Cardiac muscle cell (in vitro differentiated cells and primary cell): Measurements from ENCODE around the gene CHDH. TPM values are rescaled to one million over a fixed set of nuclear protein-coding genes. Genes with fewer than 3 reads are reported as not detected.
A peak's percentile ranks its signal among the peaks of the same experiment; 100 is the strongest.

Source experiments
- DNase-seq, 2 donors: peaks; one replicate each; pipeline versions ENCODE4 v3.0.0 to v3.0.0-alpha.2; 2010 to 2017; ENCODE audit warnings: low read depth in 1 of 2, low spot score in 1 of 2
- H3K27ac ChIP-seq: fragments of 200-600 bp; sonication (generic); 2 replicates; pipeline ENCODE4 v1.5.1; 2016
- H3K27me3 ChIP-seq: fragments of 200-600 bp; sonication (generic); 2 replicates; pipeline ENCODE4 v1.6.0; 2016; ENCODE audit warnings: control low read depth
- H3K36me3 ChIP-seq: fragments of 200-600 bp; sonication (generic); 2 replicates; pipeline ENCODE4 v1.5.1; 2016; ENCODE audit warnings: control low read depth
- H3K4me1 ChIP-seq: fragments of 200-600 bp; sonication (generic); 2 replicates; pipeline ENCODE4 v1.8.1; 2017; ENCODE audit warnings: low read depth, mild to moderate bottlenecking, mixed run types
- H3K4me3 ChIP-seq: fragments of 200-600 bp; sonication (generic); 2 replicates; pipeline ENCODE4 v1.5.1; 2016; ENCODE audit warnings: mild to moderate bottlenecking
- H3K9me3 ChIP-seq: fragments of 200-600 bp; sonication (generic); 2 replicates; pipeline ENCODE4 v1.5.1; 2017; ENCODE audit warnings: low read depth, mild to moderate bottlenecking, control low read depth
- CTCF ChIP-seq: IDR thresholded peaks from 2 replicates; pipeline ENCODE4 v1.5.1; 2012; ENCODE audit warnings: low read depth, mild to moderate bottlenecking, low read length
- polyA plus RNA-seq: library from polyadenylated mRNA; unstranded; fragments of >200 nt; fragmentation: Nextera tagmentation; extraction: Ambion mirVana; gene quantifications from 2 replicates; pipeline ENCODE4 v1.2.1, GENCODE V29; 2016
- total RNA-seq: library from RNA; depleted of rRNA; stranded (reverse); fragments of >200 nt; gene quantifications from 2 replicates; pipeline ENCODE4 v1.2.3, GENCODE V29; 2016

CHDH gene
- total and polyA plus RNA-seq, 2 experiments from 2014 or later = 12.8 to 36.1 TPM

DNA sequence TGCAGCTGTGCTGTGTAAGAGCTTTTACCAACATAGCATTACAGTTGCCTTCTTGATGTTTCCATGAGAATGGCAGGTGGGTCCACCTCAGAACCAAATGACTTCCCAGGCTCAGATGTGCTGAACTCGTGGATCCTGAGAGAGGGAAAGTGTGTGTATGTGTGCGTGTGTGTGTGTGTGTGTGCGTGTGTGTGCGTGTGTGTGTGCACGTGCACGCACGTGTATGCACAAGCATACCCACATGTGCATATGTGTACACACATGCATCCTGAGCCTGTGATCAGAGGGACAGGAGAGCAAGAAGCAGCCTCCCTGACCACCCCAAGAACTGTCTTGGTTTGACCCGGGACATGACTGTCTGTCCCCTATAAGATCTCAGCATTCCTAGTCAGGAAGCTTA, 48.1 kb downstream of the CHDH start:
- no peaks in the 10 kb centered on the region for H3K9me3 ChIP-seq
- H3K27ac ChIP-seq = no peak overlapping the region
- no peak for TF ChIP-seq CTCF
- peaks cover 14% of the 10 kb centered on the region for H3K36me3 ChIP-seq
- peaks cover 10% of the 10 kb centered on the region for H3K4me1 ChIP-seq
- DNase-seq = no peak
- H3K4me3 ChIP-seq = no peak overlapping the region
- H3K27me3 ChIP-seq = no peaks in the 10 kb centered on the region

GRCh38 chr3:53795789-53796560, 50.2 kb downstream of the CHDH start:
- peak in 1 of 2 donors; percentile 82 for DNase-seq
- H3K27ac ChIP-seq = no peak overlapping the region
- H3K4me3 ChIP-seq = no peak overlapping the region
- TF ChIP-seq CTCF = no peak
- peaks cover 10% of the 10 kb centered on the region for H3K4me1 ChIP-seq
- H3K27me3 ChIP-seq = no peaks in the 10 kb centered on the region
- no peaks in the 10 kb centered on the region for H3K9me3 ChIP-seq
- H3K36me3 ChIP-seq = peaks cover 10% of the 10 kb centered on the region

DNA sequence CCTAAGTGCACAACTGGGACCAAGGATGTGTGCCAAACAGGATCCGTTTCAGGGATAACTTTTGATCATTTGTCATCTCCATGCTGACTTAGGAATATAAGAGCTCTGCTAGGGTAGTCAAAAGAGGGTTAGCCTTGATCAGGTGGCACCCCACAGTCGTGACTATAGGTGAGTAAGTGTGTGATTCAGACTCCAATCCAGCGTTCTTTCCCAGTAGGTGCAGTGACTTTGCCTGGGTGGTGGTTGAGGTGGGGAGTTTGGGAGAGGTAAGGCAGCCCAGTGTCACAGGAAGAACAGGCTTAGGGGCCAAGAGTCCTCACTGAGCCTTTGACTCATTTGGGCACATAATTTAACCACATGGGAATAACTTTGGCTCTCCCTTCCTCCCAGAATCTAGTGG, 51.0 kb downstream of the CHDH start:
- DNase-seq = no peak
- no peaks in the 10 kb centered on the region for H3K9me3 ChIP-seq
- H3K4me1 ChIP-seq = peaks cover 10% of the 10 kb centered on the region
- H3K27ac ChIP-seq = no peak overlapping the region
- TF ChIP-seq CTCF = no peak
- no peaks in the 10 kb centered on the region for H3K27me3 ChIP-seq
- no peak overlapping the region for H3K4me3 ChIP-seq
- peaks cover 4% of the 10 kb centered on the region for H3K36me3 ChIP-seq

DNA sequence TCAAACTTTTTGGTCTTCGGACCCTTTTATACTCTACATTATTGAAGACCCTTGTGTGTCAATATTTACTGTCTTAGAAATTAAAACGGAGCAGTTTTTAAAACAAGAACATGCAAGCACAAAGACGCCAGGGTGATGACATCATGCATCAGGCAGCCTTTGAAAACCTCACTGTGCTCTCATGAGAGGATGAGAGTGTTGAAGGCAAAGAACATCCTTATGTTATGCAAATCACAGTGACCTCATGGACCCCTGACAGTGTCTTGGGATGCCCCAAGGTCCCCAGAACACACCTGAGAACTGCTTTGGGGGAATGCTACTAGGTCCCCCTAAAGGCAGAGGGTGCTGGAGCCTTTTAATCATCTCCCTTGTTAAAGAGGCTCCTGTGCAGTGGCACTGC, 51.6 kb downstream of the CHDH start:
- H3K27ac ChIP-seq = no peak overlapping the region
- H3K9me3 ChIP-seq = no peaks in the 10 kb centered on the region
- no peaks in the 10 kb centered on the region for H3K27me3 ChIP-seq
- H3K4me1 ChIP-seq = peaks cover 10% of the 10 kb centered on the region
- H3K36me3 ChIP-seq = peaks cover 3% of the 10 kb centered on the region
- TF ChIP-seq CTCF = no peak
- DNase-seq = no peak
- no peak overlapping the region for H3K4me3 ChIP-seq

DNA sequence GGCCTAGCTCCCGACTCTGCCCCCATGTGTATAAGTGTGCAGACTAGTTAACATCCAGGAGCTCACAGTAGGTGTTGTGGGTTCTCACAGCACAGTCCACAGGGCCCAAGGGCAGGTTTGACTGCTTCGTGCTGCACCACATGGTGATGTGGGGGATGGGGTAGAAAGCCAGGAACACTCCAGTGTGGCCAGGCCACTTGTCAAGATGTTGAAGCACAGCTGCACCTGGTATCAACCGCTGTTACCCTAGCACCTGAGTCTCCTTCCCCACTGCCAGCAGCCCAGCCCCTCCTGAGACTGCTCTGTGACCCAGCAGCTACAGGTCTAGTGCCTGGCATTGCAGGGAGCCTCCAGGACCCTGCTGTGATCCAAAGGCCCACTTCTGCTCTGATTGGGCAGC, 53.4 kb downstream of the CHDH start:
- Histone ChIP-seq H3K27ac (no peak overlapping the region), H3K4me1 (peaks cover 10% of the 10 kb centered on the region), H3K9me3 (no peaks in the 10 kb centered on the region), H3K36me3 (peaks cover 3% of the 10 kb centered on the region), H3K27me3 (no peaks in the 10 kb centered on the region), H3K4me3 (no peak overlapping the region)
- TF ChIP-seq CTCF = no peak
- no peak for DNase-seq

GRCh38 chr3:53791317-53791716, 54.9 kb downstream of the CHDH start:
- no peaks in the 10 kb centered on the region for H3K27me3 ChIP-seq
- H3K27ac ChIP-seq = no peak overlapping the region
- TF ChIP-seq CTCF = no peak
- H3K9me3 ChIP-seq = no peaks in the 10 kb centered on the region
- peaks cover 3% of the 10 kb centered on the region for H3K36me3 ChIP-seq
- no peak overlapping the region for H3K4me3 ChIP-seq
- no peak for DNase-seq
- H3K4me1 ChIP-seq = peaks cover 7% of the 10 kb centered on the region
